Ovary (tissue), 3 donors: ENCODE data around the gene PIGK.

Experiments
- CTCF ChIP-seq, 3 donors: fragments of 450-650 bp in 2 of 3; fragments of 200-600 bp in 1 of 3; IDR thresholded peaks; one replicate each; pipeline versions ENCODE4 v1.5.1 to v1.8.0; 2016 to 2022; ENCODE audit warnings: antibody characterized with exemption in 3 of 3, mild to moderate bottlenecking in 1 of 3
- POLR2A ChIP-seq: fragments of 450-650 bp; IDR thresholded peaks from one replicate; pipeline ENCODE4 v1.6.1; 2017; ENCODE audit warnings: antibody characterized with exemption, mild to moderate bottlenecking, moderate library complexity
- donor health status: DM: no; HTN: no; CAD: no.

GRCh38 chr1:77100875-77101274, 118.4 kb downstream of the PIGK start:
- TF ChIP-seq POLR2A, result no peak
- TF ChIP-seq CTCF (IDR thresholded peaks at IDR 0.05), result no peak
